ENCODE data around the gene FBRSL1. TPM values are rescaled to one million over a fixed set of nuclear protein-coding genes. Genes with fewer than 3 reads are reported as not detected.

The FBRSL1 gene
- total and polyA plus RNA-seq, 9 of the 15 experiments (the other 6 are each of a cell fraction or from before 2014, with no cell fraction given) = 0.24 to 129 (median 7.3) TPM

- TF ChIP-seq HINFP (tag; conservative IDR thresholded peaks at IDR 0.05; ENCODE audit: low read depth) = peak; percentile 57; the same call in 1 of the 2 replicates
- peak; percentile 98 to 99 for TF ChIP-seq TRIM24 (IDR thresholded peaks at IDR 0.05)
- TF ChIP-seq CREM (IDR thresholded peaks at IDR 0.05; ENCODE audit: low read depth) = peak; percentile 92
- TF ChIP-seq EWSR1 (IDR thresholded peaks at IDR 0.05; ENCODE audit: borderline replicate concordance, low read depth, partially characterized antibody) = no peak
- TF ChIP-seq ZNF445 (CRISPR knock-in tag; IDR thresholded peaks at IDR 0.05; ENCODE audit: low read depth) = no peak
- no peak for TF ChIP-seq ZNF280B (CRISPR knock-in tag; IDR thresholded peaks at IDR 0.05)
- 0 out of 2 replicates have a peak, but pooled peaks have one; percentile 33 for TF ChIP-seq FOXP4 (CRISPR knock-in tag; IDR thresholded peaks at IDR 0.05; ENCODE audit: borderline replicate concordance)
- peak; percentile 95 for TF ChIP-seq MTA2 (IDR thresholded peaks at IDR 0.05; ENCODE audit: low read depth)
- no peak for TF ChIP-seq ZNF830 (CRISPR knock-in tag; IDR thresholded peaks at IDR 0.05)
- TF ChIP-seq TEAD1 (CRISPR knock-in tag; IDR thresholded peaks at IDR 0.05) = peak in 1 of 2 experiments; percentile 57; a peak in 3 of 4 replicates
- TF ChIP-seq FOXJ2 (tag; IDR thresholded peaks at IDR 0.05) = peak; percentile 79; the same call in 1 of the 2 replicates
- TF ChIP-seq PTBP1 (IDR thresholded peaks at IDR 0.05; ENCODE audit: low read depth, low read length) = no peak
- TF ChIP-seq NCOR1 (IDR thresholded peaks at IDR 0.05) = peak; percentile 94
- peak in 1 of 2 experiments; percentile 82; a peak in 1 of 4 replicates for TF ChIP-seq ZMIZ1 (IDR thresholded peaks at IDR 0.05; ENCODE audit: low read depth in 2 of 2, low read length in 2 of 2)
- peak; percentile 72 for TF ChIP-seq POLR2AphosphoS5 (IDR thresholded peaks at IDR 0.05; ENCODE audit: control insufficient read depth, insufficient read depth, low read depth, low read length)
- TF ChIP-seq ZNF76 (CRISPR knock-in tag; IDR thresholded peaks at IDR 0.05; ENCODE audit: borderline replicate concordance) = no peak
- 0 out of 2 replicates have a peak, but pooled peaks have one; percentile 73 for TF ChIP-seq ZBED1 (IDR thresholded peaks at IDR 0.05)
Observed at GRCh38 chr12:132471011-132471857, 18.7 kb upstream of the FBRSL1 start (continued).
